Motor neuron (in vitro differentiated cells): Measurements from ENCODE around the gene SIGLEC6. TPM values are rescaled to one million over a fixed set of nuclear protein-coding genes. Genes with fewer than 3 reads are reported as not detected.

Source experiments
- ATAC-seq, 8 experiments: fragments of 200-7000 bp; cut with Tn5 transposase; replicated peaks in 6 of 8; 2 replicates each; pipeline ENCODE4 v1.8.0; 2021; ENCODE audit warnings: mild to moderate bottlenecking in 8 of 8, moderate library complexity in 8 of 8
- H3K27ac ChIP-seq, 2 donors: fragments of 250-450 bp; sonication (Bioruptor Pico); 2 replicates each; pipeline ENCODE4 v1.9.0; 2021; ENCODE audit warnings: antibody characterized with exemption in 2 of 2, mild to moderate bottlenecking in 2 of 2, moderate library complexity in 1 of 2
- H3K4me1 ChIP-seq, 2 donors: fragments of 250-450 bp; sonication (Bioruptor Pico); replicated peaks in 1 of 2; 2 replicates each; pipeline ENCODE4 v1.6.1; 2021; ENCODE audit warnings: antibody characterized with exemption in 2 of 2, mild to moderate bottlenecking in 2 of 2, moderate library complexity in 1 of 2
- H3K4me3 ChIP-seq, 5 donors: fragments of 250-450 bp; sonication (Bioruptor Pico); 2 replicates each; pipeline ENCODE4 v1.9.0; 2021; ENCODE audit warnings: antibody characterized with exemption in 5 of 5, mild to moderate bottlenecking in 5 of 5, moderate library complexity in 4 of 5
- WGBS, 10 experiments: fragments of 450-650 bp; shearing (Covaris generic); methylation state at CpG; one replicate each; pipeline ENCODE4 v1.0.0; 2022; 5-methylcytosine and 5-hydroxymethylcytosine counted together
- in situ Hi-C, 9 experiments: fragments of 400-800 bp; cut with MboI; loops; one replicate each; pipeline ENCODE4 v1.15.0; 2021; ENCODE audit warnings: low sequenced_read_pairs in 9 of 9, low pct_unique_long_range_greater_than_20kb in 2 of 9; ENCODE audit not compliant: unreplicated experiment in 9 of 9
- total RNA-seq, 8 experiments: library from RNA; unstranded; fragments of 300-600 nt; gene quantifications; 2 replicates each; pipeline versions ENCODE4 v1.2.3 to v1.2.4, GENCODE V29; 2022

The SIGLEC6 gene
- total RNA-seq, 8 experiments from 2014 or later: not detected

- Histone ChIP-seq H3K4me1 (no peaks in the 10 kb centered on the region), H3K4me3 (no peak overlapping the region), H3K27ac (no peak overlapping the region)
- in situ Hi-C loops: loop anchor here in 1 of 9 experiments (25.0 kb wide), 1 partner anchor 169 kb away; no protein-coding TSS in a partner anchor
- no peak for ATAC-seq
- 0 to 29% (median 0%) methylated on average over 1 to 2 of the region's 2 CpGs; no CpG with 5 or more reads in 3 of the 10 experiments for WGBS, 10 experiments
Measured at GRCh38 chr19:51493776-51494175, 37.7 kb downstream of the SIGLEC6 start.

GRCh38 chr19:51491586-51491985 is 39.9 kb downstream of the SIGLEC6 start:
- no peak overlapping the region for H3K27ac ChIP-seq
- 0 to 50% (median 0%) methylated on average over 1 to 4 of the region's 7 CpGs; no CpG with 5 or more reads in 3 of the 10 experiments for WGBS, 10 experiments
- no peak for ATAC-seq
- no peaks in the 10 kb centered on the region for H3K4me1 ChIP-seq
- no peak overlapping the region for H3K4me3 ChIP-seq
- in situ Hi-C loops: loop anchor here in 1 of 9 experiments (25.0 kb wide), 1 partner anchor 171 kb away; no protein-coding TSS in a partner anchor

GRCh38 chr19:51490676-51491075 is 40.8 kb downstream of the SIGLEC6 start:
- in situ Hi-C loops: loop anchor here in 1 of 9 experiments (25.0 kb wide), 1 partner anchor 172 kb away; no protein-coding TSS in a partner anchor
- no peak for ATAC-seq
- WGBS, 10 experiments: 0 to 77% (median 48%) methylated on average over 2 to 12 of the region's 14 CpGs; no CpG with 5 or more reads in 3 of the 10 experiments

GRCh38 chr19:51489113-51489512 is 42.4 kb downstream of the SIGLEC6 start:
- 0 to 34% (median 0%) methylated on average over 1 to 2 of the region's 2 CpGs; no CpG with 5 or more reads in 7 of the 10 experiments for WGBS, 10 experiments
- ATAC-seq: no peak
- no peak overlapping the region for H3K27ac ChIP-seq
- H3K4me3 ChIP-seq: no peak overlapping the region
- in situ Hi-C loops: loop anchor here in 1 of 9 experiments (25.0 kb wide), 1 partner anchor 173 kb away; no protein-coding TSS in a partner anchor
- H3K4me1 ChIP-seq: no peaks in the 10 kb centered on the region

More at GRCh38 chr19:51490676-51491075, 40.8 kb downstream of the SIGLEC6 start:
- Histone ChIP-seq H3K4me3 (no peak overlapping the region), H3K4me1 (no peaks in the 10 kb centered on the region), H3K27ac (no peak overlapping the region)

GRCh38 chr19:51488491-51488890 is 43.0 kb downstream of the SIGLEC6 start:
- 0 to 46% (median 20%) methylated on average over 1 to 2 of the region's 3 CpGs; no CpG with 5 or more reads in 7 of the 10 experiments for WGBS, 10 experiments

GRCh38 chr19:51485960-51486660 is 45.4 kb downstream of the SIGLEC6 start:
- ATAC-seq: no peak
- Histone ChIP-seq H3K27ac (no peak overlapping the region), H3K4me3 (no peak overlapping the region), H3K4me1 (no peaks in the 10 kb centered on the region)
- WGBS, 10 experiments: 0 to 62% (median 40%) methylated on average over 1 to 5 of the region's 5 CpGs; no CpG with 5 or more reads in 1 of the 10 experiments
- in situ Hi-C loops: loop anchor here in 1 of 9 experiments (25.0 kb wide), 1 partner anchor 176 kb away; no protein-coding TSS in a partner anchor

More at GRCh38 chr19:51488491-51488890, 43.0 kb downstream of the SIGLEC6 start:
- Histone ChIP-seq H3K4me1 (no peaks in the 10 kb centered on the region), H3K27ac (no peak overlapping the region), H3K4me3 (no peak overlapping the region)
- ATAC-seq: no peak
- in situ Hi-C loops: loop anchor here in 1 of 9 experiments (25.0 kb wide), 1 partner anchor 174 kb away; no protein-coding TSS in a partner anchor

- WGBS, 10 experiments: 0 to 57% (median 30%) methylated on average over 1 to 6 of the region's 8 CpGs; no CpG with 5 or more reads in 4 of the 10 experiments
- in situ Hi-C loops: loop anchor here in 1 of 9 experiments (25.0 kb wide), 1 partner anchor 182 kb away; no protein-coding TSS in a partner anchor
- H3K4me3 ChIP-seq: no peak overlapping the region
- H3K27ac ChIP-seq: no peak overlapping the region
- peak in 3 of 8 experiments; percentile 36 to 76 (median 39) for ATAC-seq
- H3K4me1 ChIP-seq: no peaks in the 10 kb centered on the region
Measured at GRCh38 chr19:51480590-51480989, 50.9 kb downstream of the SIGLEC6 start.

- Histone ChIP-seq H3K4me1 (no peaks in the 10 kb centered on the region), H3K4me3 (no peak overlapping the region), H3K27ac (no peak overlapping the region)
- 0 to 100% (median 41%) methylated on average over 1 to 7 of the region's 12 CpGs; no CpG with 5 or more reads in 3 of the 10 experiments for WGBS, 10 experiments
- no peak for ATAC-seq
- in situ Hi-C loops: loop anchor here in 1 of 9 experiments (25.0 kb wide), 1 partner anchor 183 kb away; no protein-coding TSS in a partner anchor
Measured at GRCh38 chr19:51479531-51480331, 51.7 kb downstream of the SIGLEC6 start.

- no peak for ATAC-seq
Measured at GRCh38 chr19:51478381-51479234, 52.9 kb downstream of the SIGLEC6 start, which contains the start of gene CEACAM18. CEACAM18 (plus strand) TSS chr19:51478539.

GRCh38 chr19:51477344-51477743 is 54.1 kb downstream of the SIGLEC6 start:
- H3K4me1 ChIP-seq: no peaks in the 10 kb centered on the region
- 13 to 71% (median 45%) methylated on average over 3 to 5 of the region's 5 CpGs; no CpG with 5 or more reads in 1 of the 10 experiments for WGBS, 10 experiments
- H3K4me3 ChIP-seq: no peak overlapping the region
- ATAC-seq: no peak
- no peak overlapping the region for H3K27ac ChIP-seq
- in situ Hi-C loops: loop anchor here in 1 of 9 experiments (25.0 kb wide), 1 partner anchor 185 kb away; no protein-coding TSS in a partner anchor

More at GRCh38 chr19:51478381-51479234, 52.9 kb downstream of the SIGLEC6 start, which contains the start of gene CEACAM18:
- Histone ChIP-seq H3K4me3 (no peak within 1 kb of the TSS), H3K4me1 (no peaks in the 10 kb centered on the region), H3K27ac (no peak within 1 kb of the TSS)
- 0 to 53% (median 29%) methylated on average over 1 to 5 of the region's 17 CpGs; no CpG with 5 or more reads in 2 of the 10 experiments for WGBS, 10 experiments
- in situ Hi-C loops: loop anchor here in 1 of 9 experiments (25.0 kb wide), 1 partner anchor 184 kb away; no protein-coding TSS in a partner anchor

- no peak for ATAC-seq
- H3K4me3 ChIP-seq: no peak overlapping the region
- in situ Hi-C loops: loop anchor here in 1 of 9 experiments (25.0 kb wide), 1 partner anchor 186 kb away; no protein-coding TSS in a partner anchor
- no peaks in the 10 kb centered on the region for H3K4me1 ChIP-seq
- 20 to 92% (median 70%) methylated on average over 1 to 3 of the region's 3 CpGs; no CpG with 5 or more reads in 4 of the 10 experiments for WGBS, 10 experiments
- no peak overlapping the region for H3K27ac ChIP-seq
Measured at GRCh38 chr19:51476164-51476563, 55.3 kb downstream of the SIGLEC6 start.
